NCI-H2029 treated with DMSO at 0.1 percent for 48 hours (cell line): ENCODE measurements around the gene UBE2R2.
"Not testable (repeated sequence)": the region's sequence is repeated elsewhere in the genome, so short reads cannot be mapped to it uniquely, and the experiment has no call there.

Experiments used
- DNase-seq: peaks from one replicate; lab custom pipeline; 2025; lab: John Stamatoyannopoulos, UW

UBE2R2 gene

GRCh38 chr9:33799928-33800704, 16.8 kb upstream of the UBE2R2 start:
- DNase-seq, result no peak

GRCh38 chr9:33800886-33801285, 16.1 kb upstream of the UBE2R2 start:
- DNase-seq, result no peak

DNA sequence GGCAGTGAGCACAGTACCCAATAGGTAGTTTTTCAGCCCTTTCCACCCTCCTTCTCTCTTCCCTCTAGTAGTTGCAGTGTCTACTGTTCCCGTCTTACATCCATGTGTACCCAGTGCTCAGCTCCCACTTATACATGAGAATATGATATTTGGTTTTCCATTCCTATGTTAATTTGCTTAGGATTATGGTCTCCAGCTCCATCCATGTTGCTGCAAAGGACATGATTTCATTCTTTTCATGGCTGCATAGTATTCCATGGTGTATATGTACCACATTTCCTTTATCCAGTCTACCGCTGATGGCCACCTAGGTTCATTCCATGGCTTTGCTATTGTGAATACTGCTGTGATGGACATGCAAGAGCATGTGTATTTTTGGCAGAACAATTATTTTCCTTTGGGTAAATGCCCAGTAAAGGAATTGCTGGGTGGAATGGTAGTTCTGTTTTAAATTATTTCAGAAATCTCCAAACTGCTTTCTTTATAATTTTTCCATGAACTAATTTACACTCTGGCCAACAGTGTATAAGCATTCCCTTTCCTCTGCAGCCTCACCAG, 14.9 kb upstream of the UBE2R2 start:
- not testable (repeated sequence) for DNase-seq

DNA sequence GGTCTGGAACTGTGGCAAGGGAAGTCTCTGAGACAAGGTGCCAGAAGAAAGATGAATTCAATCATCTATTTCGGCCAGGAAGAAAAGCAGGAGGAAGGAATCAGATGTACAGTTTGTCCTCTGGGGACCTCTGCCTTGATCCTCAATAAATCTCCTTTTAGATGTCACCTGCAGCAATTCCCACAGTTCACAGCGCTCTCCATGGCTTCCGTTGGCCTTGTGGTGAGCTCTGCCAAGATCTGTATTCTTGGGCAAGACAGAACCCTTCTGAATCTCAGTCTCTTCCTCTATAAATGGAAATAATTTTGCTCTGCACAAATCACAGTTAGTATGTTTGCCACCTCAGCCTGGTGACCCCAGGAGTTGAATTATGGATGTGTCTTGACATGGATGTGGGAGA, 12.8 kb upstream of the UBE2R2 start:
- not testable (repeated sequence) for DNase-seq

DNA sequence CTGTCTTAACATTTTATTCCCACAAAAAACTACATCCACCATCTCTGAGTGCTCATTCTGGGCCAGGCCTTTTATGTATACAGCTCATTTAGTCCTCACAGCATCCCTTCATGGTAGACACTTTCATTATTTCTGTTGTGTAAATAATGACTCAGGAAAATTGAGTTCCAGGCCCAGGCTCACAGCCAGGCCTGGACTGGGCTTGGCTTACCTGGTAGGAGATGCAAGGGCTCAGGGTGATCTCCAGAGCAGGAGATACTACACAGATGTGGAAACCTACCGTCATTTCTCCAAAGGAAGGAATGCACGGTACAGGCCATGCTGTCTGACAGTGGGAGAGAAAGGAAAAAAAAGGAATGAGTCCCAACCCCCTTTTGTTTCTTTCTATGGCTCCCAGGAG, 9.8 kb upstream of the UBE2R2 start:
- peak; percentile 49 for DNase-seq

DNA sequence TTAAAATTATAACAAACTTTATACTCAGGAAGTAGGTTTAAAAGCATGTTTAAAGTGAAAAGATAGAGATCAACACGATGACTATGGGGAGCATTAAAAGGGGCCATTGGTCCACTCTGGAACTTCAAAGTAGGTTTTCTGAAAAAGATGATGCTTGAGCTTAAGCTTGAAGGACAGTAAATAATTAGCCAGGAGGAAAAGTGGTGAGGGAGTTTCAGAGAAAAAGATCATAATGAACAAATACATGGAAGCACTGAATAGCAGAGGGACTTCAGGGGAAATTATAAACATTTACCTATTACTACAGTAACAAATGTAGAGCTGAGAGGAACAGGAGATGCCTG, 8.0 kb upstream of the UBE2R2 start:
- DNase-seq, result not testable (repeated sequence)

GRCh38 chr9:33809506-33809905, 7.5 kb upstream of the UBE2R2 start:
- DNase-seq, result no peak

DNA sequence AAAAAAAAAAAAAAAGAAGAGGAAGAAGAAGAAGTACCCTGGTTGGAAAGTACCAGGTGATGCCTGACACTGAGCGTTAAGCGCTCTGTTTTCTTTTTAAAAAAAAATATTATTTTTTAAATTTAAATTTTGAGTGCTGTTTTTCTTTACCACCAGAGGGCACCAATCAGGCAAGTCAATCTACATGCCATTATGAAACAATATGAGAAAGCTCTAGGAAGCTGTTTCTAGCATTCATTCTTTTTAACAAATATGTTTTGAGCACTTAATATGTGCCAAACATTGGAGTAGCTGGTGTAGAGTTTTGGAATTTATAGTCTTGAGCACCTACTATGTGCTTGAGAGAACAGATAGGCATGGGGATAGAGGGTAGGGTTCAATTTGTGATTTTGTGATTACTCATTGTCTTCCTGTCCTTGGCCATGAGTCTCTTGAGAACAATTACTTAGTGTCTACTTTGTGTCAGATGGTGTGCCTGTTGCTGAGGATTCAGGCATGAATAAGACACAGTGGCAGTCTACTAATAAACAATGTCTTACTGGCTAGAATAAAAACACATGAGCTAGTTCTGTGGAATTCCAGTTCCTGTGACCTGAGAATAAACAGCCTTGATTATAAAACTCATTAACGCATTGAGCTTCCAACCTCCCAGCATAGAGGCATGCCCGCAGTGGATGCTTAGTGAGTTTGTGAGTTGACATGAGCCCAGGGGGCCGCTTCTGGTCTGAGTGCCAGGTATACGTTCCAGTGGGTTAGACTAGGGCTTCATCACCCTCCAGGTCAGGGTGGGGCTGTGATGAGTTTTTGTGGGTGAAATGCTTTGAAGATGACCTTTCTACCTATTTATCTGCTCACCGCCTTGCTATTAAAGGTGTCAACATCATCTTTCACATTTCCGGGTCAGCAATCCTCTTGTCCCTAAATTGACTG, 3.0 kb upstream of the UBE2R2 start:
- peak; percentile 38 for DNase-seq

GRCh38 chr9:33815781-33816180, 1.2 kb upstream of the UBE2R2 start:
- DNase-seq, result no peak

- DNase-seq, result no peak
These were observed 587 bp downstream of the UBE2R2 start for GRCh38 chr9:33817327-33818166.

- DNase-seq, result no peak
These were observed 1.3 kb downstream of the UBE2R2 start for GRCh38 chr9:33818167-33818846.

GRCh38 chr9:33818847-33819500, 2.0 kb downstream of the UBE2R2 start:
- no peak for DNase-seq

DNA sequence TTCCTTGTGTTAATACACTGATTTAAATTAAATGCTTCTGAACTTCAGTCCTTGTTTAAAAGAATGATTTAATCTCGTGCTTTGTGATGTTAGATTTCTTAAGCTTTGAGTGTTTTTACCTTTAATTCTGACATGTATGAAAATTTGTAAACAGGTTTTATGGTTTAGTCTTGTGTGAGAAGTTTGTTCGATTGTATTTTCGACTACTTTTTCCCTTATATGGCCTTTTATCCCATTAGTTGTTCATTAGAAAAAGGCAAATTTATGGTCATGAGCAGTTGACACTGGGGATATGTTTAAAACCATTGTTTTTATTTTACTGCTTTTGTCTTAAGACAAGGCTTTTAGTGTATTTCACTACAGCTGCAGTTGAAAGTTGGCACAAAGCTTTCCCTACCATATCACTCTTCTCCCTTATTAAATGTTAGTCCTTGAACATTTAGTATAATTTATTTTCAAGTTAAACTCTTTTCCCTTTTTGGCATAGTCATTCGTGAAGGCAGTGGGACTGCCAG, 3.3 kb downstream of the UBE2R2 start:
- no peak for DNase-seq

GRCh38 chr9:33823801-33824200, 6.8 kb downstream of the UBE2R2 start:
- DNase-seq, result no peak

GRCh38 chr9:33827285-33827684, 10.3 kb downstream of the UBE2R2 start:
- not testable (repeated sequence) for DNase-seq

DNA sequence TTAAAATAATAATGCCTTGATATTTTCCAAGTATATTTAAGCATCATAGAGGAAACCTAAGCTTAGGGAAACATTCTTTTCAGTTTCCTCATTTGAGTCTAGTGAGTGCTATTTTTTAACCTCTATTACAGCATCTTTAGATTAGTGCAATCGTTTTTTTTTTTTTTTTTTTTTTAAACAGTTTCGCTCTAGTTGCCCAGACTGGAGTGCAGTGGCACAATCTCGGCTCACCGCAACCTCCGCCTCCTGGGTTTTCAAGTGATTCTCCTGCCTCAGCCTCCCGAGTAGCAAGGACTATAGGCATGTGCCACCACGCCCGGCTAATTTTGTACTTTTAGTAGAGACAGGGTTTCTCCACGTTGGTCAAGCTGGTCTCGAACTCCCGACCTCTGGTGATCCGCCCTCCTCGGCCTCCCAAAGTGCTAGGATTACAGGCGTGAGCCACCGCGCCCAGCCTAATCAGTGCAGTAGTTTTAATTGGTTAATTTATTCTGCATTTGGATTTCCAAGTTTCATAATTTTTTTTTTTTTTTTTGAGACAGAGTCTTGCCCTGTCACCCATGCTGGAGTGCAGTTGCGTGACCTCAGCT, 12.8 kb downstream of the UBE2R2 start:
- not testable (repeated sequence) for DNase-seq

- no peak for DNase-seq
These were observed 18.8 kb downstream of the UBE2R2 start for GRCh38 chr9:33835625-33836260.

DNA sequence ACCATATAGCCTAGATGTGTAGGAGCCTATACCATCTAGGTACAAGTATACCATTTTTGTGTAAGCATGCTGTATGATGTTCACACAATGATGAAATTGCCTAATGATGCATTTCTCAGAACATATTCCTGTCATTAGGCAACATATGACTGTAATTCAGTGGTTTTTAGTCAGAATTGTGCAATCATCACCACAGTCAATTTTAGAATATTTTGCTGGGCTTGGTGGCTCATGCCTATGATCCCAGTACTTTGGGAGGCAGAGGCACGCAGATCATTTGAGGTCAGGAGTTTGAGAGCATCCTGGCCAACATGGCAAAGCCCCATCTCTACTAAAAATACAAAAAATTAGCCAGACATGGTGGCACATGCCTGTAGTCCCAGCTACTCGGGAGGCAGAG, 19.3 kb downstream of the UBE2R2 start:
- DNase-seq, result not testable (repeated sequence)

GRCh38 chr9:33837138-33837537, 20.2 kb downstream of the UBE2R2 start:
- no peak for DNase-seq

DNA sequence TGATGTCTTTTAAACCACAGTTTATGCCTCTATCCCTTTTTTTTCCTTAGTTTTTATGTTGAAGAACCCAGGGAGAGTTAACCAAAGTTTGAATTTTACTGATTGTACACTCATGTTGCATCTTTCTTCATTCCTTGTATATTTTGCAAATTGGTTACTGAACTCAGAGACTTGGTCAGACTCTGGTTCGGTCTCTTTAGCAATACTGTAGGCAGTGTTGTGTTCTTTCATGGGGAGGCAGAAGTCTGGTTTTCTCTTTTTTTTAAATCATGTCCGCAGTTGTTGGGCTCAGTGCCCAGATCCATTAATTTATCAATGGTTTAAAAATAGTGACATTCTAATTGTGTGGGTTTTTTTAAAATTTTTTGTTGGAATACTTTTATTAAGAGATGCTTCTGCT, 23.4 kb downstream of the UBE2R2 start:
- DNase-seq, result no peak
